LNCAP (cell line): ENCODE results near the gene GPER1.

Source experiments
- CTCF ChIP-seq: fragments of 450-650 bp; IDR thresholded peaks from 2 replicates; pipeline ENCODE4 v1.5.1; 2017; ENCODE audit warnings: mild to moderate bottlenecking

The GPER1 gene

GRCh38 chr7:1085266-1085665, 2.6 kb upstream of the GPER1 start:
- no peak for TF ChIP-seq CTCF

- no peak for TF ChIP-seq CTCF
Measured at GRCh38 chr7:1085910-1086421, 1.9 kb upstream of the GPER1 start.

GRCh38 chr7:1086588-1087464, 1.1 kb upstream of the GPER1 start:
- peak; percentile 96 for TF ChIP-seq CTCF

GRCh38 chr7:1087465-1087814, 473 bp upstream of the GPER1 start:
- TF ChIP-seq CTCF: no peak

- no peak for TF ChIP-seq CTCF
Measured at GRCh38 chr7:1090236-1090635, 2.3 kb downstream of the GPER1 start.

GRCh38 chr7:1090686-1091643, 3.1 kb downstream of the GPER1 start:
- TF ChIP-seq CTCF: no peak

GRCh38 chr7:1091644-1092027, 3.7 kb downstream of the GPER1 start:
- TF ChIP-seq CTCF: no peak
